ENCODE measurements around the gene EML6. TPM values are rescaled to one million over a fixed set of nuclear protein-coding genes. Genes with fewer than 3 reads are reported as not detected.

EML6 gene
- total RNA-seq, 1 donor from 2014 or later = 8.1 TPM

- Mint-ChIP-seq H3K27ac (no peak overlapping the region), H3K27me3 (no peaks in the 10 kb centered on the region), H3K9me3 (peaks cover 6% of the 10 kb centered on the region), H3K4me1 (ENCODE audit: unreplicated experiment) (peaks cover 19% of the 10 kb centered on the region), H3K36me3 (peaks cover 20% of the 10 kb centered on the region), H3K4me3 (no peak overlapping the region)
- no peak for DNase-seq (ENCODE audit: extremely low spot score, unreplicated experiment)
- no peak for TF ChIP-seq CTCF (conservative IDR thresholded peaks at IDR 0.05)
Observed at GRCh38 chr2:54963476-54963875, 240.0 kb downstream of the EML6 start.

GRCh38 chr2:54964271-54964670, 240.8 kb downstream of the EML6 start:
- Mint-ChIP-seq H3K27me3 (no peaks in the 10 kb centered on the region), H3K9me3 (peaks cover 6% of the 10 kb centered on the region), H3K4me3 (no peak overlapping the region), H3K4me1 (ENCODE audit: unreplicated experiment) (peaks cover 19% of the 10 kb centered on the region), H3K36me3 (peaks cover 25% of the 10 kb centered on the region), H3K27ac (no peak overlapping the region)
- no peak for TF ChIP-seq CTCF (conservative IDR thresholded peaks at IDR 0.05)
- no peak for DNase-seq (ENCODE audit: extremely low spot score, unreplicated experiment)

GRCh38 chr2:54964816-54965215, 241.4 kb downstream of the EML6 start:
- Mint-ChIP-seq H3K9me3 (peaks cover 6% of the 10 kb centered on the region), H3K4me1 (ENCODE audit: unreplicated experiment) (peaks cover 19% of the 10 kb centered on the region)

GRCh38 chr2:54965425-54965824, 242.0 kb downstream of the EML6 start:
- Mint-ChIP-seq H3K9me3 (peaks cover 5% of the 10 kb centered on the region), H3K27ac (no peak overlapping the region), H3K36me3 (peaks cover 34% of the 10 kb centered on the region), H3K27me3 (no peaks in the 10 kb centered on the region), H3K4me1 (ENCODE audit: unreplicated experiment) (peaks cover 19% of the 10 kb centered on the region), H3K4me3 (no peak overlapping the region)
- no peak for TF ChIP-seq CTCF (conservative IDR thresholded peaks at IDR 0.05)
- DNase-seq (ENCODE audit: extremely low spot score, unreplicated experiment) = no peak

More at GRCh38 chr2:54964816-54965215, 241.4 kb downstream of the EML6 start:
- Mint-ChIP-seq H3K27me3 (no peaks in the 10 kb centered on the region), H3K4me3 (no peak overlapping the region), H3K27ac (no peak overlapping the region), H3K36me3 (peaks cover 30% of the 10 kb centered on the region)
- no peak for TF ChIP-seq CTCF (conservative IDR thresholded peaks at IDR 0.05)
- DNase-seq (ENCODE audit: extremely low spot score, unreplicated experiment) = no peak

- Mint-ChIP-seq H3K27me3 (no peaks in the 10 kb centered on the region), H3K4me1 (ENCODE audit: unreplicated experiment) (peaks cover 19% of the 10 kb centered on the region), H3K4me3 (no peak overlapping the region), H3K27ac (no peak overlapping the region), H3K36me3 (peaks cover 35% of the 10 kb centered on the region), H3K9me3 (no peaks in the 10 kb centered on the region)
- no peak for DNase-seq (ENCODE audit: extremely low spot score, unreplicated experiment)
- TF ChIP-seq CTCF (conservative IDR thresholded peaks at IDR 0.05) = no peak
Observed at GRCh38 chr2:54966165-54966832, 242.8 kb downstream of the EML6 start.
